ENCODE measurements around the gene MTARC2. TPM values are rescaled to one million over a fixed set of nuclear protein-coding genes. Genes with fewer than 3 reads are reported as not detected.

The MTARC2 gene
- total RNA-seq = 2.1 and 3.8 TPM in 2 replicates

DNA sequence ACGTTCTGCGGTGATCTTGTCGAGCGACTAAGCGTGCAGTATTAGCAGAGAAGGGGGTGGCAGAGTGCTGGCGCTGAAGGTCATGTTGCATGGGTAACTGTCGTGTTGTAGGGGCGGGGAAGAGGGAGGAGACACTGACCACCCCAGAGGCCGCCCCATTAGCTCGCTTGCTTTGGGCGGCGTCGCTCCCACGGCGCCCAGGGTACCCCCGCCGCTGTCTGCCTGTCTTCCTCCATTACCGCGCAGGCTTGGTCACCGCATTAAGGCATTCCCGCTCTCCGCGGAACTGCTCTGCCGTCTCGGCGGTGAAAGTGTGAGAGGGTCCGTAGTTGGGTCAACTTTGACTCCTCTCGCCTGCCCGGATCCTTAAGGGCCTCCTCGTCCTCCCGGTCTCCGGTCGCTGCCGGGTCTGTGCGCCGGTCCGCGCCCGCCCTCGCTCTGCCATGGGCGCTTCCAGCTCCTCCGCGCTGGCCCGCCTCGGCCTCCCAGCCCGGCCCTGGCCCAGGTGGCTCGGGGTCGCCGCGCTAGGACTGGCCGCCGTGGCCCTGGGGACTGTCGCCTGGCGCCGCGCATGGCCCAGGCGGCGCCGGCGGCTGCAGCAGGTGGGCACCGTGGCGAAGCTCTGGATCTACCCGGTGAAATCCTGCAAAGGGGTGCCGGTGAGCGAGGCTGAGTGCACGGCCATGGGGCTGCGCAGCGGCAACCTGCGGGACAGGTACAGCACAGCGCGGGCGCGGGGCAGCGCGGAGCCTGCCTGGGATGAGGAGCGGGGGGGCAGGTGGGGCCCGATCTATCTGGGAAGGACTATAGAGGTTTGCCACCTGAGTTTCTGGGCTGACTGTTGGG lies at the start of gene MTARC2:
Gene MTARC2 (plus strand): TSS at position 234 of the 846 bp plus-strand sequence. CDS start 210 bp downstream, at position 444.

DNA sequence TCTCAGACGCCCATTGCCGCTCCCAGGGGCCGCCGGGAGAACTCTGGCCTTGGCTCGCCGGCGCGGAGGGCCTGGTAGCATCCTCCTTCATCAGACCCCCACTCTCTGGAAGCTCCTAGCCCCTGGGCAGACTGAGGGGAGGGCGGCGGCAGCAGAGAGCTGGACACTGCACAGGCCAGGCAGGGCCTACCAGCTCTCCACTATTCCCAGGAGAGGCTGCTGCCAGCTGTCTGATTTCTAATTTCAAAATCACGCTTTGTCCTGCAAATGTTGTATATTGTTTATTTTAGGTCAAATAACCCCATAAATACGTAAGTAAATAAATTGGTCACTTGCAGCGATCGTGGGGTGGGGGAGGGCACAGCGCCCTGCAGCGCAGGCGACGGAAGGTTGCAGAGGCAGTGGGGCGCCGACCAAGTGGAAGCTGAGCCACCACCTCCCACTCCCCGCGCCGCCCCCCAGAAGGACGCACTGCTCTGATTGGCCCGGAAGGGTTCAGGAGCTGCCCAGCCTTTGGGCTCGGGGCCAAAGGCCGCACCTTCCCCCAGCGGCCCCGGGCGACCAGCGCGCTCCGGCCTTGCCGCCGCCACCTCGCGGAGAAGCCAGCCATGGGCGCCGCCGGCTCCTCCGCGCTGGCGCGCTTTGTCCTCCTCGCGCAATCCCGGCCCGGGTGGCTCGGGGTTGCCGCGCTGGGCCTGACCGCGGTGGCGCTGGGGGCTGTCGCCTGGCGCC lies 38.4 kb downstream of the MTARC2 start, which contains the start of gene MTARC1:
Gene MTARC1 (plus strand): TSS at position 577 of the 732 bp plus-strand sequence. CDS start 32 bp downstream, at position 609.

Other genes with a start within 250 kb of the MTARC2 start
- 0.16 and 1.8 TPM in 2 replicates for gene MARK1, start 220.2 kb upstream of the MTARC2 start, total RNA-seq
- gene C1orf115, start 58.0 kb upstream of the MTARC2 start, total RNA-seq = 0.81 and 2.7 TPM in 2 replicates
- gene MTARC1, start 38.6 kb downstream of the MTARC2 start, total RNA-seq = 0.32 and 0.72 TPM in 2 replicates
- 7.0 and 10.5 TPM in 2 replicates for gene HLX, start 131.1 kb downstream of the MTARC2 start, total RNA-seq

Data from cardiac atrium fibroblast (primary cell).